K562 (cell line): ENCODE data around the gene SLC39A3. TPM values are rescaled to one million over a fixed set of nuclear protein-coding genes. Genes with fewer than 3 reads are reported as not detected.

Experiments
- HNRNPLL ChIP-seq: fragments of 200-400 bp; formaldehyde crosslinking; IDR thresholded peaks from 2 replicates; pipeline ENCODE4 v1.6.1; 2017; ENCODE audit warnings: low read length, low read depth, mild to moderate bottlenecking; ENCODE audit not compliant: poor library complexity, severe bottlenecking
- HOXB6 ChIP-seq: fragments of 250-450 bp; sonication (Bioruptor Pico); IDR thresholded peaks from 2 replicates; pipeline ENCODE4 v1.5.1; 2022; ENCODE audit warnings: mild to moderate bottlenecking, borderline replicate concordance
- polyA plus RNA-seq, 8 experiments: library from polyadenylated mRNA; depleted of rRNA in 4 of 8; stranded (reverse) in 5 of 8; unstranded in 3 of 8; fragments of >200 nt; fragmentation: Nextera tagmentation in 2 of 8; fragmentation: Illumina TruSeq in 1 of 8; extraction: Ambion mirVana in 2 of 8; extraction: Trizol in 1 of 8; gene quantifications; 2 replicates each; pipeline versions ENCODE4 v1.2.1 to v1.2.3, GENCODE V29; 2011 to 2014; ENCODE audit warnings: inconsistent platforms in 1 of 8, missing spikeins in 1 of 8
- total RNA-seq, 7 experiments: library from RNA; depleted of rRNA in 6 of 7; stranded (reverse); fragments of >200 nt in 6 of 7; fragmentation: Illumina TruSeq in 2 of 7; extraction: Trizol in 2 of 7; gene quantifications; 2 replicates each; pipeline versions ENCODE4 v1.2.1 to v1.2.3, GENCODE V29; 2011 to 2021; ENCODE audit warnings: low replicate concordance in 1 of 7
- TF ChIP-seq, protein P1 (sequence below), 2 experiments: fragments of 450-650 bp in 1 of 2; sonication (generic) in 1 of 2; formaldehyde crosslinking in 1 of 2; IDR thresholded peaks in 1 of 2; conservative IDR thresholded peaks in 1 of 2; 2 replicates each; pipeline versions ENCODE4 v1.6.1 to v1.8.1; 2016 to 2023; ENCODE audit warnings: mild to moderate bottlenecking in 2 of 2, moderate library complexity in 2 of 2, inconsistent platforms in 1 of 2, missing genetic modification reagents in 1 of 2
- TF ChIP-seq, protein P2 (sequence below): fragments of 450-650 bp; IDR thresholded peaks from 2 replicates; pipeline ENCODE4 v1.6.1; 2016; ENCODE audit warnings: antibody characterized with exemption
- TF ChIP-seq, protein P3 (sequence below): fragments of 250-450 bp; sonication (Bioruptor Pico); IDR thresholded peaks from 2 replicates; pipeline ENCODE4 v1.4.0; 2020; ENCODE audit warnings: mild to moderate bottlenecking, moderate library complexity, borderline replicate concordance

SLC39A3 gene
- total and polyA plus RNA-seq, 9 of the 15 experiments (the other 6 are each of a cell fraction or from before 2014, with no cell fraction given), result 2.3 to 215 (median 127) TPM

- TF ChIP-seq, protein P1, sequence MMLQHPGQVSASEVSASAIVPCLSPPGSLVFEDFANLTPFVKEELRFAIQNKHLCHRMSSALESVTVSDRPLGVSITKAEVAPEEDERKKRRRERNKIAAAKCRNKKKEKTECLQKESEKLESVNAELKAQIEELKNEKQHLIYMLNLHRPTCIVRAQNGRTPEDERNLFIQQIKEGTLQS (IDR thresholded peaks at IDR 0.05), result no peak
- TF ChIP-seq, protein P1 (CRISPR knock-in tag; conservative IDR thresholded peaks at IDR 0.05), result no peak
- TF ChIP-seq HOXB6 (CRISPR knock-in tag) (no peak), HNRNPLL (no peak)
- TF ChIP-seq, protein P2, sequence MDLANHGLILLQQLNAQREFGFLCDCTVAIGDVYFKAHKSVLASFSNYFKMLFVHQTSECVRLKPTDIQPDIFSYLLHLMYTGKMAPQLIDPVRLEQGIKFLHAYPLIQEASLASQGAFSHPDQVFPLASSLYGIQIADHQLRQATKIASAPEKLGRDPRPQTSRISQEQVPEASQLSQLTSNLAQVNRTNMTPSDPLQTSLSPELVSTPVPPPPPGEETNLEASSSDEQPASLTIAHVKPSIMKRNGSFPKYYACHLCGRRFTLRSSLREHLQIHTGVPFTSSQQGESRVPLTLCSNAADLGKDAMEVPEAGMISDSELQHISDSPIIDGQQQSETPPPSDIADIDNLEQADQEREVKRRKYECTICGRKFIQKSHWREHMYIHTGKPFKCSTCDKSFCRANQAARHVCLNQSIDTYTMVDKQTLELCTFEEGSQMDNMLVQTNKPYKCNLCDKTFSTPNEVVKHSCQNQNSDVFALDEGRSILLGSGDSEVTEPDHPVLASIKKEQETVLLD, result no peak
- TF ChIP-seq, protein P3, sequence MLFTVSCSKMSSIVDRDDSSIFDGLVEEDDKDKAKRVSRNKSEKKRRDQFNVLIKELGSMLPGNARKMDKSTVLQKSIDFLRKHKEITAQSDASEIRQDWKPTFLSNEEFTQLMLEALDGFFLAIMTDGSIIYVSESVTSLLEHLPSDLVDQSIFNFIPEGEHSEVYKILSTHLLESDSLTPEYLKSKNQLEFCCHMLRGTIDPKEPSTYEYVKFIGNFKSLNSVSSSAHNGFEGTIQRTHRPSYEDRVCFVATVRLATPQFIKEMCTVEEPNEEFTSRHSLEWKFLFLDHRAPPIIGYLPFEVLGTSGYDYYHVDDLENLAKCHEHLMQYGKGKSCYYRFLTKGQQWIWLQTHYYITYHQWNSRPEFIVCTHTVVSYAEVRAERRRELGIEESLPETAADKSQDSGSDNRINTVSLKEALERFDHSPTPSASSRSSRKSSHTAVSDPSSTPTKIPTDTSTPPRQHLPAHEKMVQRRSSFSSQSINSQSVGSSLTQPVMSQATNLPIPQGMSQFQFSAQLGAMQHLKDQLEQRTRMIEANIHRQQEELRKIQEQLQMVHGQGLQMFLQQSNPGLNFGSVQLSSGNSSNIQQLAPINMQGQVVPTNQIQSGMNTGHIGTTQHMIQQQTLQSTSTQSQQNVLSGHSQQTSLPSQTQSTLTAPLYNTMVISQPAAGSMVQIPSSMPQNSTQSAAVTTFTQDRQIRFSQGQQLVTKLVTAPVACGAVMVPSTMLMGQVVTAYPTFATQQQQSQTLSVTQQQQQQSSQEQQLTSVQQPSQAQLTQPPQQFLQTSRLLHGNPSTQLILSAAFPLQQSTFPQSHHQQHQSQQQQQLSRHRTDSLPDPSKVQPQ (CRISPR knock-in tag), result no peak
Measured at GRCh38 chr19:2770055-2771013, 30.5 kb upstream of the SLC39A3 start (continued).
